ENCODE results near the gene TEX48.

- TF ChIP-seq GABPB1 (CRISPR knock-in tag; IDR thresholded peaks at IDR 0.05) (no peak), E2F4 (CRISPR knock-in tag; IDR thresholded peaks at IDR 0.05; ENCODE audit: borderline replicate concordance, low read depth) (no peak), ZBTB43 (CRISPR knock-in tag; IDR thresholded peaks at IDR 0.05) (no peak), CTCF (IDR thresholded peaks at IDR 0.05) (no peak), CBFB (CRISPR knock-in tag; IDR thresholded peaks at IDR 0.05; ENCODE audit: low read depth) (no peak), STAT6 (CRISPR knock-in tag; conservative IDR thresholded peaks at IDR 0.05; ENCODE audit: low read depth) (no peak), FOXK1 (CRISPR knock-in tag; IDR thresholded peaks at IDR 0.05) (no peak), ELF4 (CRISPR knock-in tag; IDR thresholded peaks at IDR 0.05; ENCODE audit: low read depth) (no peak), NR2C2 (CRISPR knock-in tag; IDR thresholded peaks at IDR 0.05) (no peak), ZNF263 (CRISPR knock-in tag; IDR thresholded peaks at IDR 0.05; ENCODE audit: low read depth) (no peak), TCF7 (CRISPR knock-in tag; IDR thresholded peaks at IDR 0.05; ENCODE audit: low read depth) (no peak), IRF2 (CRISPR knock-in tag; IDR thresholded peaks at IDR 0.05; ENCODE audit: borderline replicate concordance, low read depth) (no peak), ZNF396 (CRISPR knock-in tag; IDR thresholded peaks at IDR 0.05; ENCODE audit: borderline replicate concordance) (no peak)
Measured at GRCh38 chr9:114652776-114653555, 29.0 kb downstream of the TEX48 start.
